ENCODE results near the gene NUP37. TPM values are rescaled to one million over a fixed set of nuclear protein-coding genes. Genes with fewer than 3 reads are reported as not detected.

NUP37 gene
- total and polyA plus RNA-seq, 2 of the 8 experiments (the other 6 are each of a cell fraction or from before 2014, with no cell fraction given), result 53.5 to 71.0 TPM

Other genes starting within 250 kb of the NUP37 start
- gene DRAM1, start 242.5 kb downstream of the NUP37 start, total RNA-seq (2021; fragmentation: NEBNext Ultra II Directional; extraction: Animal tissue kit (Norgen Biotek cat#: 25700)), result 5.7 and 6.2 TPM in 2 replicates
- gene DRAM1, start 242.5 kb downstream of the NUP37 start, polyA plus RNA-seq (2011; rRNA removed), result 3.0 and 4.6 TPM in 2 replicates
- 5.4 and 7.4 TPM in 2 replicates for gene WASHC3, start 58.1 kb downstream of the NUP37 start, total RNA-seq (2021; fragmentation: NEBNext Ultra II Directional; extraction: Animal tissue kit (Norgen Biotek cat#: 25700))
- 4.6 and 8.3 TPM in 2 replicates for gene WASHC3, start 58.1 kb downstream of the NUP37 start, polyA plus RNA-seq (2011; rRNA removed)
- 33.2 and 38.1 TPM in 2 replicates for gene PARPBP, start 69 bp upstream of the NUP37 start, total RNA-seq (2021; fragmentation: NEBNext Ultra II Directional; extraction: Animal tissue kit (Norgen Biotek cat#: 25700))
- gene PARPBP, start 69 bp upstream of the NUP37 start, polyA plus RNA-seq (2011; rRNA removed), result 5.3 and 10.9 TPM in 2 replicates
- gene PMCH, start 77.7 kb upstream of the NUP37 start, total RNA-seq (2021; fragmentation: NEBNext Ultra II Directional; extraction: Animal tissue kit (Norgen Biotek cat#: 25700)), result not detected in 2 replicates
- gene PMCH, start 77.7 kb upstream of the NUP37 start, polyA plus RNA-seq (2011; rRNA removed), result not detected in 2 replicates